ENCODE data around the gene HDAC9.

GRCh38 chr7:18637516-18637915 is 142.0 kb downstream of the HDAC9 start:
- no peak for TF ChIP-seq POLR2A (IDR thresholded peaks at IDR 0.05)
- no peak for TF ChIP-seq CTCF (IDR thresholded peaks at IDR 0.05)
- no peak for TF ChIP-seq POLR2AphosphoS5 (IDR thresholded peaks at IDR 0.05; ENCODE audit: insufficient read depth in 1 of 2, low read depth in 1 of 2)

Data from vagina (tissue), 2 donors.